Right hindlimb (tissue), 1 donor: Measurements from ENCODE around the gene SULF2.

Experiments used
- DNase-seq: peaks from one replicate; pipeline ENCODE4 v3.0.0-alpha.2; 2018

SULF2 gene

DNA sequence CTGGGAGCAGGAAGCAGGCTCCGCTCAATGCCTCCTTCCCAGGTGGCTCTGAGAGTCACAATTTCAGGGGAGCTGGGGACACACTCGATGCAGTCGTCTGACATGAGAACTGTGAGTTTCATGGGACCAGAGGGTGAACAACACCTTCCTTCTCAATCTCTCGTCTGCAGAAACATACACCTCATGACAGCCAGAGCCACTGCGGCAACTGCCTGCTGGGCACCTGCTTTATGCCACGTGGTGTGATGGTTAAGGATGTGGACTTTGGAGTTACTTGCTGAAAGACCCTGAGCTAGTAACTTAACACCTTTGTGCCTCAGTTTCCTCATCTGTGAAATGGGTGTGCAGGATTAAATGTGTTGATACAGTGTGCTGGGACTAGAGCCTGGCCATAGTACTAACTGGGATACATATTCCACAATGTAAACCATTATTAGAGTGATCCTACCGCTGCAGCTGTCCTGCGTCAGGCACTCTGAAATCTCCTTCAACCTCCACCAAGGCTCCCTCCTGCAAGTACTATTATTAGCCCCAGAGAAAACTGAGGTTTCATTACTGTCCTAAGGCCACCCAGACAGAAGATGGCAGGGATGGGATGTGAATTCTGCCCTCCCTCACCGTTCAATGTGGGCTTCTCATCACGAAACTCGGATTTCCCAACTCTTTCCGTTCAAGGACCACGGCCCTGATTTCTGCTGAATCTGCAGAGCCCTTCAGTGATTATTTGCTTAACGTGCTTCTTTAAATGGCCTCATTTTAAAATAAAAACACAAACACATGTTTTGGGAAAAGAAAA is 24.4 kb downstream of the SULF2 start:
- DNase-seq = no peak

DNA sequence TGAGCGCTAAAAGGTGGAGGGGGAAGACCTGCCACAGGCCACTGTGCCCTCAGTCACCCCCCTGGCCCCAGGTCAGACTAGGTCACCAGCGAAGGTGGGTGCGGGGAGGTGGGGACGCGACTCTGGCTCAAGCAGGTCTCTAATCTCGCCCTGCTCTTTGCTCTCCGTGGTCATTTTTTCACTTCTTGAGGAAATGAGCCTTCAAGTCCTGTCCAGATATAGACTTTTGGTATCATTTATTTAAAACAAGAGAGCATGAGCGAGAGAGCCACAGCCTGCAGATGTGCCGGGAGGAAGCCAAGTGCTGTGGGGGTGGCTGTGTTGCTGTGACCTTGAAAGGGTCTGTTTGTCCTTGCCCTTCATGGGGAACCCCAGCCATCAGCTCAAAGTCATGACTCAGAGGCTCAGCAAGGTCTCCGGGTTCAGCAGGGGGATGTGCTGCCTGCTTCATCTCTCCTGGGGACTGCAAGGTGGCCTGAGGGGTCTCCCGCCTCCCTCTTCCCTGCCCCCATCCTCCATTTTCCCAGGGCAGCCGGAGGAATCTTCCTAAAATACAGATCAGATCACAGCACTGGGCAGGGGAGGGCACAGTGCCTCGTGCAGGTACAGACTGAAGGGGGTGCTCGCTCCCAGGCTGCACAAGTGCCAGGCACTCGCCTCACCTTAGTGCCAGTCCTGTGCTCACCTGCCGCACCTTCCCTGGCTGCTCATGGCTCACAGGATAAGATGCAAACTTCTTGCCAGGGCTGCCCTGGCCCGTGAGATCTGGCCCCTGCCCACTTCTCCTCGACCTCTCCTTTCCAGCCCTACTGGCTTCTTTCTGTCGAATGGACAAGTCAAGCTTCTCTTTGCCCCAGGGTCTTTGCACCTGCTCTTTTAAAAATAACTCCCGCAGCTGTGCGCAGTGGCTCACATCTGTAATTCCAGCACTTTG is 26.5 kb downstream of the SULF2 start:
- no peak for DNase-seq

DNA sequence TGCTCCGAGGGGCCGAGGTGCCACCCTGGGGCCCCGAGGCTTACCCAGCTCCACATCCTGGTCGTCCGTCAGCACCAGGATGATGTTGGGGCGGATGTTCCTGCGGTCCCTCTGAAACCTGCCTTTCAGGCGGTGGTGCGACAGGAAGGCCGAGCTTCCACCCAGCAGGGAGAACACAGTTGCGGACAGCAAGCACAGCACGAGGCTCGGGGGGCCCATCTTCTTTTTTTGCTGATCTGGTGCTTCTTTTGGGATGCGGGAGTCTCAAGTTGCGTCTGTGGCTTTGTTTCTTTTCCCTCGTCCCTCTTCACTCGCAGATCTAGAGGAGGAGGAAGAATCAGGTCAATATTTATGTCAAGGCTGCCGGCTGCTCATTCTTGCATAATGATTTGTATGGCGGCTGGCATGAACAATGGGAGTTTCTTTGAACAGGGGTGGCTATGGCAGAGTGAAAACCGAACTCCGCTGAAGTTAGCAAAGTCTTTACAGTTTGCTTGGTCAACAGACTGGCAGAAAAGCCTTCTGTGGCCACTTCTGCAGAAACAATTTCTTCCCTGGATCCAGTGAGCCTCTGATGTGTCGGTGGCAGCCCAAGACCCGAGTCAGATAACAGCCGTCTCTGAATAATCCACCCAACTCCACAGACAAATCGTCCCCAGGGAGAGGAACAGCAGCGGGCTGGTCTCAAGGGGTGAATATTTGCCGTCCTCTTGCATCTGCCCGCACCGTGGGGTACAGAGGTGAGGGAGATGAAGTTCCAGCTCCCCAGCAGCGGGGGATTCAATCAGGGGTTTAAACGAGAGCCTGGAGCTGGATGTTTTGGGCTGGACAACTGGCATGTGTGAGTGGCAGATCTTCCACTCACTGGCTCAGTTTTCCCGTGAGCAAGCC is 27.9 kb downstream of the SULF2 start:
- DNase-seq = no peak

DNA sequence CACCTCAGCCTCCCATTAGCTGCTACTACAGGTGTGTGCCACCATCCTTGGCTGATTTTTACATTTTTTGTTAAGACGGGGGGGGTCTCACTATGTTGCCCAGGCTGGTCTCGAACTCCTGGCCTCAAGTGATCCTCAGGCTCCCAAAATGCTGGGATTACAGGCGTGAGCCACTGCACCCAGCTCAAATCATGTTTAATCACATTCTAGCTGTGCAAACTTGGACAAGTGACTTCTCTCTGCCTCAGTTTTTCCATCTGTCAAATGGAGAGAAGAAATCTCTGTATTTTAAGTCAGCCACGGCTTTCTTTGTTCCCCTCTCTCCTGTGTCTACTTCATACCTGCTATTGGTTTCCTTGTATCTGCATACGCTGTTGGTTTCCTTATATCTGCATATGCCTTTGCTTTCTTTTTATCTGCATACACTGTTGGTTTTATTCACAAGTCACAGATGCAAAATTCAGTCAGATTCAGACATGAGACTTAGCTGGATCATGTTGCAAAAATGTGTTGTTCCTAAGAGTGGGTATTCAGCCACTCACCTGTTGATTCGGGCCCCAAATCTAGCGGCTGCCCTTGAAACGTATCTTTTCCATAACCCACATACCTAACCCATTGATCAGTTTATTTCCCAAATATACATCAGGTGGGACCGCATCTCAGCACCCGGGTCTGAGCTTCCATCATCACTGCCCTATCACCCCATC is 30.2 kb downstream of the SULF2 start:
- no peak for DNase-seq

DNA sequence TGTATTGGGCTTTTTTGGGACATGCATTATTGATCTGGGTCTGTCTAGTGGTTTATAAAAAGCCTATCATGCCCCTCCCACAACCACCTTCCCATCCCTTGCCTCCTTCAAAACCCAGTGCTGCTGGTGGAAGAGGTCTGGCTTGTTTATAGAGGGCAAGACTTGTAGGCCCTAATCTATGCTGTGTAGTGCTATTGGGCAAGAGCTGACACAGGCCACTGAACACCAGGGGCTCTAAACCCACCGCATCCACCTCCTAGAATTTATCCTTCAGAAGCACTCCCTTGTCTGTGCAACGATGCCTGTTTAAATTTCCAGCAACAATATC is 30.9 kb downstream of the SULF2 start:
- DNase-seq = no peak

DNA sequence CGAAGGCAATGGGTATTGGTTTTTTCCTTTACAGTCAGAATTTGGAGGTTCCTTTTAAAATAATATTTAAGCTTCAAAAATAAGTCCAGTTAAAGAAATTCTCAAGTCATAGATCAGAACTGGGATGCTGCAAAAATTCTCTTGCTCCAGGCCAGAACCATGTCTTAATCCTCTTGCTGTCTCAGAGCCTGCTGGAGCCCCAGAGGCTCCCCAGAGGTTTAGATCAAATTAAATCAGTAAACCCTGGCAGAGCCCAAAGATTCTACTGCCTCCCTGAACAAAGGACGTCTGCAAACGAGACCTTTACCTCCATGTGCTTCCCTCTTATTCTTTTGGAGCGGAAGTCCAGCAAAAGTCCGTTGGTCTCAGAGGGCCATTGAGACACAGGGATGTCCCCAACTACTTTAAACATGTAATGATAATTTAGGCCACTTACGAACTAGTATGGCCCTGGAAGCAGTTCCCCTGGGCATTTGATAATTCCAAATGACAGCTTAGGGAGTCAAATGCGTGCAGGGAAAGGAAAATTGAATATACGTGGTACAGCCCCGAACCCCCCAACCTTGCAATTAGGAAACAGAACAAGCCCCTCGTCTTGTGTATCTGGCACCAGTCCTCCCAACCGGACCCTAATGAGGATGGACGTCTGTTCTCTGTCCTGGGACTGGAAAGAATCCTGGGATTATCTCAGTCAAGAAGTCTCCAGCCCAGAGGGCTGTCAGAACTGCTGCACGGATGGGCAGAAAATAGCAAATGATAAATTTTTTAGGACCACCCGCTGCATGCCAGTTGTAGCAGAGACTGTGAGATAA is 31.5 kb downstream of the SULF2 start:
- no peak for DNase-seq

DNA sequence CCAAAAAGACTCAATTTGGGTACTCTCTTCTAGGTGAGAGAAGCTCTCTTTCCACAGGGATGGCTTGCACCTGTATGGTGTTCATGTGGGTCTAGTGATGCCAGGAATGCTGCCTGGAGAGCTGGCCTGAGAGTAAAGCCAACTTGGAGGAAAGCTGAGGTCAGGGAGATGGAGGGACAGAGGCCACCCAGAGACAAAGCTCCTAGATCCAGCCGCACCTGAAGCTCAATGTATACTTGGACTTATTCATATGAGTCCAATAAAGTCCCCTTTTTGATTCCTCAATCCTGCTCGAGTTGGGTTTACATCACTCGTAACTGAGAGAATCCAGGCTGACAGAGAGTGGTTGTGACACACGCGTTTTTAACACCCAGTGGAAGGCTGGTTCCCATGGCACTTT is 33.8 kb downstream of the SULF2 start:
- DNase-seq = no peak

DNA sequence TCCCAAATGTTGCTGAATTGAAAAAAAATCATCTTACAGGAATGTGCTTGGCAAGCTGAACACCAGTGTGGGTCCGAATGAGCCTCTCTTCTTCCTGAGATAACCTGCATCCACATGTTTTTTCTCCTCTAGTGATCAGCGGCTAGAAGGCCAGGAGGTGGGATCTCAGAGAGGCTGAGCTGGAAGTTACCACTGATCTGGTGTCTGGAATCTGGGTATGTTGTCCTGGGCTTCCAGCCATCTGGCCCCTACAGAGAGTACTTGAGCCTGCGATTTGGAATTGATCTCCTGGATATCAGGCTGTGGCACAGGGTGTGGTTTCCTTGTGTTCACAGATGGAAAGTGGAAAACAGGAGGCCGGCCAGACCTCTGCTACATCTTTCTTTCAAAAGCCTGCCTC is 35.9 kb downstream of the SULF2 start:
- peak; percentile 77 for DNase-seq

DNA sequence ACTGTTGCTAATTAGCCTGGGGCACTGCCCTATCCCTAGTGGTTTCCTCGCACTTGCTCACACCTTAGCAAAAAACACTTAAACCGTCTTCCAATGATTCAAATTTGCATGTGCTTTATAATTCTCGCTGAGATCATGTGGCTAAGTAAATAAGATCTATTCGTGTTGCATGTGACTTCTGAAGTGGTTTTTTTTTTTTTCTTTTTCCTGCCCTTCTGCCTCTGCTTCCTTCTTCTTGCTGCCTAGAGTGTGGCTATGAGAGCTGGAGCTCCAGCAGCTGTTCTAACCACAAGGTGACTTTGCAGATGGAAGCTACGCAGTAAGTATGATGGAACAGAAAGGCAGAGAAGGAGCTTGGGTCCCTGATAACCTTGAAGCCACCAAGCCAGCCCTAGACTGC is 36.5 kb downstream of the SULF2 start:
- DNase-seq = no peak

DNA sequence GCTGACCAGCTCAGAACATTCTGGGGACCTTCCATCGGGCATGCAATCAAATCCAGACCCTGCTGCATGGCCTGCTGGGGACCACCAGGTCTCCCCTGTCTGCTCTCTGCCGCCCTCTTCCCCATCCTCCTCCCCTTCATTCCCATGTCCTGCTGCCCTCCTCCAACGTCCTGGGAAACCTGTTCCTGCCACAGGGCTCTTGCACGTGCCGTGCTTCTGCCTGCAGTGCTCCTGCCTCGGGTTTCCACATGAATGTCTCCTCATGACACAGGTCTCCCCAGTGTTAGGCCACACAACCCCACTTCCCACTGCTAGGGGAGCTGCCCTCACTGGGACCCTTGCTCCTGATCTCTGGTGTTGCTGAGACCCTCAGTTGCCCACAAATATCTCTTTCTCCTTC is 37.2 kb downstream of the SULF2 start:
- DNase-seq = no peak

DNA sequence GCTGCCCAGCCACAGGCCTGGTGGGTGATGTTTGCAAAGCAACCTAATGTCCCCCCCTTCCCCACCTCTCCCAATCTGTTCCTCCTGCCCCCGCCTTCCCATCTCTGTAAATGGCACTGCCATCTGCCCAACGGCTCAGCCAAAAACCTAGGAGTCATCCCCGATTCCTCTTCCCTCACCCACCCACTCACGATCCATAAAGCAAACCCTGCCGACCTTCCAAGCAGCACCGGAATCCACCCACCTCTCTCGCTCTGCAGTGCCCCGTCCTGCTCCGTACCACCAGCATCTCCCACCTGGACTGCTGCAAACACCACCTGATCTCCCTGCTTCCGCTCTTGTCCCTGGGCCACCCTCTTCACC is 37.6 kb downstream of the SULF2 start:
- no peak for DNase-seq

DNA sequence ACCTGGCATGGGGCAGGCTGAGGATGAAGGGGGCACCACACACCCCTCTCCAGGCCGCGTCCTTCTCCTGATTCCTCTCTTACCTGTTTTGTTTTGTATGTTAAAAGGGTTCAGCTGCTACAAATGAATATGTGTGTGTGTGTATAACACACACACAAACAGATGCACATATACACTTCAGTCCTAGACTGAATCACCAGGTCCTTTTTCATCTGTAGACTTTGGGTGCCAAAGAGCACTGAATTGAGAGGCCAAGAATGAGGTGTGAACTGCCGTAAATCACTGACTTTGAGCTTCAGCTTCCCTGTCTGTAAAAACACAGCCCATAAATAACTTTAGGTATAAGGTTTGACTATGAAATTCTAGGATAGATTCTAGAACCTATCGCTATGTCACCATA is 40.5 kb downstream of the SULF2 start:
- DNase-seq = no peak

DNA sequence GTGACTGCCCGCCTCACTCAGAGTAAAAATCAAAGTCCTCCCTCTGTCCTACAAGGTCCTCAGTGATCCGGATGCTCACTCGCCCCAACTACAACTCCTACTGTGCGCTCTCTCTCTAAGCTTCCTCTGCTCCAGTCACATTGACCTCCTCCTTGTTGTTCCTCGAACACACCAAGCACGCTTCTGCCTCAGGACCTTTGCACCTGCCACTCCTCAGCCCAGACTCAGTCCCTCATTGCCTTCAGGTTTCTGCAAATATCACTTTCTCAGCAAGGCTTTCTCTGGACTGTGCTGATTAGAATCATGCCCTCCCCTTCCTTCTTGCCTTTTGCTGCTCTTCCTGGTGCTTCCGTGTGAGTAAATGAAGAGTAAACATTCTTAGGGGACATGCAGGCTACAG is 41.6 kb downstream of the SULF2 start:
- no peak for DNase-seq

DNA sequence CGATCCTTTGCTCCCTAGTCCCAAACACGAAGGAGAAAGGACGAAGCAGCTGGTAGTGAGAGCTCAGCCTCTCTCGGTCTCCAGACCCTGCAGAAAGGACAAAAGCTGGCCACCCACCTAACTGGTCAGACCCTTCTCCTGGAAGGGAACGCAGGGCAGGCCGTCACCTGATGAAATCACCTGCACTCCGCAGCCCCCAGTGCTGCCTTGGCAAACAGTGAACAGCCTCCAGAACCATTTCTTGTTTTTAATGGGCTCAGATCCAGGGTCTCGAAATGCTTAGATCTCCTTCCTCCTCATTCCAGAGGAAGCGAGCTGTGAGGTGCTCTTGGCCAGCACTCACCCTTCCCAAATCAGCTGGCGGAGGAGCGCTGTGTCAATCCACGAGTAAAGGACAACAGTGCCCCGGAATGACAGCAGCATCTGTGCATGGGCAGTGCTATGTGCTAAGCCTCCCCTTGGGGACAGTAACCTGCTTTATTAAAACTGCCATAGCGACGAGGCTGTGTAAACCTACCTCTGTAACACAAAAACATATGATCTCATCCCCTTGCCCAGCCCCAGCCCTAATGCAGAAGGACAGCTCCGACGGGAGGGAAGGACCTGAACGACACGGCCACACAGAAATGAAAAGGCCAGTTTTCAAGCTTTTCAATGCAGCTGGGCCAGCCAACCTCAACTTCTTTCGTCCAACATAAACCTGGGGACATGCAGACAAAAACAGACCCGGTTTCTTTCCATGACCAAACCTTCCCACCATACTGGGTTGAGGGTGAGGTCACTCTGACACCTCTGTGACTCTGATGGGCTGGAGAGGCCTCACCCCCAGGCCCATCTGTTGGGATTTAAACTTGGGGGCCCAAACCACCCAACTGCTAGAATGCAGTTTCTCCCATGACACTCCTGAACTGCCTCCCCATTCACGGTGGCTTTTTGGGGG is 43.3 kb downstream of the SULF2 start:
- DNase-seq = peak; percentile 51

DNA sequence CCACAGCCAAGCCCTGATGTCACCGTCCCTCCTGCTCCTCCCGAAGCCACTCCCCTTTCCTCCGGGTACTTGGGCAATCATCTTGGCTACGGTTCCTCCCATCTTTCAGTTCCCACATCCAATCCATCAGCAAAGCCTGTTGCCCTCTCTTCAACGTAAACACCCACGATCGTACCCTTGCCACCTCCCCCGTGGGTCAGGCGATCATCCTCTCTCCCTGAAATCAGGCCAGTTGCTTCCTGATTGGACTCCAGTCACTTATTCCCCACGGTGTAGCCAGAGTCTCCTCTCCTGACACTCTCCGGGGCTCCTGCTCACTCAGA is 44.5 kb downstream of the SULF2 start:
- no peak for DNase-seq

DNA sequence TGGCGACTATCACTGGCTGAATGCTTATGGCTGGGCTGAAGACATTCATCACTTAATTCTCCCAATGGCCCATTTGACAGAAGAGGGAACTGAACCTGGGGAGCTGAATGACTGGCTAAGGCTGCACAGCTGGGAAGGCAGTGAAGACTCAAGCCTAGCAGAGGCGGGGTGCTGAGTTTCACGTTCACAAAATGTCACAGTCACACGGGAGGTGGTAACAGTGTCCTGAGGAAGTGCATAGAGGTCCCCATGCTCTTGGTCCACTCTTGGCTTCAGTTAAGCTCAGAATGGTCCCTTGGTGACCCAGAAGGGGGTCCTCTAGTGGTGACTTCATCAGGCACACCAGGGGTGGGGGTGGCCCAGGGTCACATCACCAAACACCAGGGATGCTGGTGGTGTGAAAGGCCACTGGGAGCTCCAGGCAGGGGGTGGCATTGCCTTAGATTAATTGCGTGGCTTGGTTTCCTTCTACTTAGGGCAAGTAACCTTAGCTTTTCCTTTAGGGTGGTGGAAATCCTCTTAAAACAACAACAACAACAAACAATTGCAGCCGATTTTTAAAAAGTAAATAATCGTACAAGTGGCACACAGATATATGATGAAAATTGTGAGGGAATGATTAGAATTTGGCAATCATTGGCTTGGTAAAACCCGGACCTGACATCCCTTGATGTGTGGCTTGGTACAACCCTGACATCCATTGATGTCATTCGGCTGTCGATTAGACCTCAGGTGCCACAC is 45.0 kb downstream of the SULF2 start:
- DNase-seq = no peak

DNA sequence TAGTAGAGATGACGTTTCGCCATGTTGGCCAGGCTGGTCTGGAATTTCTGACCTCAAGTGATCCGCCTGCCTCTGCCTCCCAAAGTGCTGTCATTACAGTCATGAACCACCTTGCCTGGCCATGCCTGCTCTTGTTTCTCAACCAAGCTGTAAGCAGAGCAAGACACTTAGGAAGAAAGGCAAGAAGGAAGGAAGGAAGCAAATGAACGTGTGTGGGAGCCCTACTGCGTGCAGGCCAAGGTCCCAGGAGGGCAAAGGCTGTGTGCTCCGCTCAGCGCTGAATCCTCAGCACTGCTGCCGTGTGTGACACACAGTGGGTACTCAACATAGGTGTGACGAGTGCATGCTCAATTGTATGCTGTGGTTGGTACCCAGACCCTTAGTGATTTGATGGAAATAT is 47.4 kb downstream of the SULF2 start:
- DNase-seq = no peak

DNA sequence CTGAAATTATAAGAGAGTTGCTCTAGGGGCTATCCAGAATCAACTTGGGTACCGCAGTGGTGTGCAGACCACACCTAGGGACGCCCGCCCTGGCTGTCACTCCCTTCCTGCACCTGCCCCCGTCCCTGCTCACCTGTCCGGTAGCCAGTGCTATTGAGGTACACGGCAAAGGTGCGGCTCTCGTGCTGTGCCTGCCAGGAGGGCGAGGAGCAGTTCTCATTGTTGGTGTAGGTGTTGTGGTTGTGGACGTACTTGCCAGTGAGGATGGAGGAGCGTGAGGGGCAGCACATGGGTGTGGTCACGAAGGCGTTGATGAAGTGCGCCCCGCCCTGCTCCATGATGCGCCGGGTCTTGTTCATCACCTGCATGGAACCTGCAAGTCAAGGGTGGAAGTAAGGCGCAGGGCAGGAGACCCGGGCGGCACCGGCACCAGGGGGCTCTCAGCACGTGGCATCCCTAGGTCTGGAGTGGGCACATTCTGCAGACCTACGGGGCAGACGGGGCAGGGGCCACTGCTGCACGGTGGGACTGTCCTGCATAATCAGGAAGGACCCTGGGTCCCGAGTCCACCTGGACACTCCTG is 48.6 kb downstream of the SULF2 start:
- DNase-seq = no peak
